ENCODE results near the gene SEC11A.
"Not testable (repeated sequence)": the region's sequence is repeated elsewhere in the genome, so short reads cannot be mapped to it uniquely, and the experiment has no call there.

SEC11A gene

GRCh38 chr15:84736375-84736774 lies 20.4 kb upstream of the SEC11A start:
- no peak for DNase-seq

GRCh38 chr15:84735480-84736061 lies 19.6 kb upstream of the SEC11A start:
- not testable (repeated sequence) for DNase-seq

DNA sequence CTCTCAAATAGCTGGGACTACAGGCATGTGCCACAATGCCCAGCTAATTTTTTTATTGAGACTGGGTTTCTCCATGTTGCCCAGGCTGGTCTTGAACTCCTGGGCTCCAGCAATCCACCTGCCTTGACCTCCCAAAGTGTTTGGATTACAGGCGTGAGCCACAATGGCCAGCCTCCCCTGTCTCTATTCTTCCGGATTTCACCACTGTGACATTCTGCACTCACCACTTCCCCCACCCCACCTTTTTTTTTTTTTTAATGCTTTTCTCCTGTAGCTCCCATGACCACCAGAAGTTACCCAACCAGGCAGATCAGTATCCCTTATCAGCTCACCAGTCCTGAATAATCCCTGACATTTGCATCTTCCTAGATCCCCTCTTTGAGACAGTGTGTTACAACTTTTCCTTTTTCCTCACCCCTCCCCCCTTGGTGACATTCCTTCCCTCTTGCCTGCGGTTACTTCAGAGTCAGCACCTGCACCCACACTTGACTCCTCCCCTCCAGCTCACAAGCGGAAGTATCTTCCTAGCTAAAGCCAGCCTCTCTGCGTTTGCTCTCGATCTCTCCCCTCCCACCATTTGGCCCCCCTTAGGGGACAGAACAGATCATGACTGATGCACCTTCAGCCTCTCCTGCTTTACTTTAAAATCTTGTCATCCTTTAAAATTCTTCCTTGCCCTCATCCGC lies 19.0 kb upstream of the SEC11A start:
- DNase-seq, result peak; percentile 44

- DNase-seq, result no peak
Measured at GRCh38 chr15:84731774-84732173, 15.8 kb upstream of the SEC11A start.

DNA sequence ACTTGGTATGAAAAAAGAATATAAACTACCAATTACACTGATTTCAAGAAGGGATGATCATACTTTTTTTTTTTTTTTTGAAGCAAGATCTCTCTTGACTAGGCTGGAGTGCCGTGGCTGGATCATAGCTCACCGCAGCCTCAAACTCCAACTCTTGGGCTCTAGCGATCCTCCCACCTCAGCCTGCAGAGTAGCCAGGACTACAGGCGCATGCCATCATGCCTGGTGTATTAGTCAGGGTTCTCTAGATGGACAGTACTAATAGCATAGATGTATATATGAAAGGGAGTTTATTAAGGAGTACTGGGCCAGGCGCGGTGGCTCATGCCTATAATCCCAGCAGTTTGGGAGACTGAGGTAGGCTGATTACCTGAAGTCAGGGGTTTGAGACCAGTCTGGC lies 11.5 kb upstream of the SEC11A start:
- no peak for DNase-seq

DNA sequence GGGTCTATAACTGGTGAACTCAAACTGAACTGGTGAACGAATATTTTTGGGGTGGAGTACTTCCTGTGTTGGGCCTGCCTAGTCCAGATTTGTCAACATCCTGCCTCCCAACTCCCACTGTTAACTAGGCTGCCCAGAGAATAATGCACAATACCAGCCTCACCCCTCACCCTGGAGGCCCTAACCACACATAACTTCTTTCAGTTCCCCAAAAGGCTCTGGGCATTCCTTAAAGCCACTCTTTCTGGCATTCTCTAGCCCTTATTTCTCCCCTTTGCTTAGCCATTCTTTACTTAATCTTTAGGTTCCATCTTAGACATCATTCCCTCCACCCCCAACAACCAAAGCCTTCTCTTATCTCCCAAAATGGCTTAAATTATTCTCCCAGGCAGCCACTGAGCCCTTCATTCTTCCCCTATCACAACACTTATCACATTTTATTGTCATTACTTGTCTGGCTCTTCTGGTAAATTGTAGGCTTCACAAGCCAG lies 9.1 kb upstream of the SEC11A start:
- no peak for DNase-seq

GRCh38 chr15:84722628-84723027 lies 6.7 kb upstream of the SEC11A start:
- DNase-seq, result no peak

DNA sequence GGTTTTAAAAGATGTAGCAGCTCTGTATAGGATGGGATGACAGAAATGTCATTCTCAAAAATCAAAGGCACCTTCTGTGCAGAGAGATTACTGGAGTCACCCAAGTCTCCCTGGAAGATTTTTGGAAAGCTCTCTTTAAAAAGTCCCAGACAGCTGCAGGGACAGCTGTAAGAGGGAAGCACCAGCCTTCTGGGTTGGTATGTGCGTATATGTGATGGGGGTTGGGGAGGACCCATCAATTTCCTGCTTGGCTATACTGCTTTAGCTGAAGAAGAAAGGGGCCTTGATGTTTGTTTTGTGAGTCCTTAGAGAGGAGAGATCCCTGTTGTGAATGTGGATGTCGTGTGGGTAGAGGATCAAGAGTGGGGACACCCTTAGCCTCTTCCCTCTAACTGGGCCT lies 5.4 kb upstream of the SEC11A start:
- DNase-seq, result no peak

- DNase-seq, result peak; percentile 9
Measured at GRCh38 chr15:84715441-84716035, 401 bp downstream of the SEC11A start.

DNA sequence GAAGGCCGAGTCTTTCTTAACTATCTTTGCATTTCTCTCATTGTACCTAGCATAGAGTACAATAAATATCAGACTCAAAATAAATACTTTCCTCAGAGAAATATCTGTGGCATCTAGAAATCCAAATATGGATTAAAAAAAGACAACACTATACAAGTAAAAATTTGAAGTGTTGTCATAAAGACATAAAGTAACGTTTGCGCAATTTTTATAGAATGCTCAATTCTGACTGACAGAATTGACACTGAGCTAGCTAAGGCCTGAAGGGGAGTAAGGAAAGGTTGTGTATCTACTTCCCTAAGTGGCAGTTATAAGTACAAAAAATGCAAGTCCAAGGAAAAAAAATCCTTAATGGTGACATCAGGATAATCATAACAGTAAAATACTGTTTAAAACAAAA lies 1.1 kb downstream of the SEC11A start:
- no peak for DNase-seq

DNA sequence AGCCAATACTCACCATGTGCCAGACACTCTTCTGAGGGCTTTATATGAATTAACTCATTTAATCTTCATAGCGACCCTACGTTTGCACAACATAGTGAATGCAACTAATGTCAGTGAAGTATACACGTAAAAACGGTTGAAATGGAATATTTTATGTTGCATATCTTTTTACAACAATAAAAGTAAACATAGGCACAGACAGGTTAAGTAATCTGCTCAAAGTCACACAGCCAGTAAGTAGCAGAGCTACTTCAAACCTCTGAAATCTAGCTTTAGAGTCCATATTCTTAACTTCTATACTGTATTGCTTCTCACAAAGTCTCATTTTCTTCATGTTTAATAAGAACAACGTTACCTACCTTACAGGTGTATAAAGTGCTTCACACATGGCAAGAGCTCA lies 1.6 kb downstream of the SEC11A start:
- DNase-seq, result no peak

DNA sequence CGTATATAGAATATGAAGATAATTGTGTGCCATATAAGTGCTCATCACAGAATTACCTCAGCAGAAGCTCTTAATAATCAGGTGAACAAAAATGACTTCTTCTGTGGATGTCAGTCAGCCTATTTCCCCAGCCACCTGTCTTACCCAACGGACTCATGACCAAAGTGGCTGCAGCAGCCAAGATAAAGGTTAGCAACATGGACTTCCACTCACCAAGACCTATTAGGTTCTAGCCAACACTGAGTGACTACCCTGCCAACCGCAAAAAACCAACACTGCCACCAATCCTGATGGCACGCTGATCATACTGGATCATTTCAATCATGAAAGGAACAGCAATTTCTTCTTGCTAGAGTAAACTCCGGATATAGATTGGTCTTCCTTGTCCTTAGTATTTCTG lies 12.1 kb downstream of the SEC11A start:
- no peak for DNase-seq

DNA sequence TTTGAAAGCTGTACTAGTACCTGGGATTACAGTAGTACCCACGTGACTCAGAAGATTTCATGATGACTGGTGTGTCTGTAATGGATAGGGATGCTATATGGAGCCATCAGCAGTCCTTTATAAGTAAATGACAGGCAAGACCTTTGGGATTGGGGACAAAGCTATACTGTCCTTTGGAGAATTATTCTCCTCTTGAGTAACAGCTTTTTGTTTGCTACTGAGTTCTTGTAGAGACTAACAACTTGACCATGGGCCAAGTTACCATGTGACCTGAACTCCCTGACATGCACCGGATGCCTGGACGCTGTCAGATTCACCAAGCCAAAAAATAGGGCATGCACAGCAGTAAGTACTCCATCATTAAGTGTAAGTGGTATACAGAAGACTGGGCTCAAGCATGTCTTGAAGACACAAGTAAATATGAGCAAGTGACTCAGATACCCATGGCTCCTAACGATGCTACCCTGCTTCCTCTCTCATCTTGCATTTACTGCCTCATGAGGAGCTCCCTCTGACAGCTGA lies 12.9 kb downstream of the SEC11A start:
- no peak for DNase-seq

- no peak for DNase-seq
Measured at GRCh38 chr15:84699538-84700191, 16.3 kb downstream of the SEC11A start.

- no peak for DNase-seq
Measured at GRCh38 chr15:84697236-84697990, 18.5 kb downstream of the SEC11A start.

GRCh38 chr15:84696757-84697156 lies 19.2 kb downstream of the SEC11A start:
- DNase-seq, result no peak

GRCh38 chr15:84690342-84690741 lies 25.6 kb downstream of the SEC11A start:
- DNase-seq, result no peak

DNA sequence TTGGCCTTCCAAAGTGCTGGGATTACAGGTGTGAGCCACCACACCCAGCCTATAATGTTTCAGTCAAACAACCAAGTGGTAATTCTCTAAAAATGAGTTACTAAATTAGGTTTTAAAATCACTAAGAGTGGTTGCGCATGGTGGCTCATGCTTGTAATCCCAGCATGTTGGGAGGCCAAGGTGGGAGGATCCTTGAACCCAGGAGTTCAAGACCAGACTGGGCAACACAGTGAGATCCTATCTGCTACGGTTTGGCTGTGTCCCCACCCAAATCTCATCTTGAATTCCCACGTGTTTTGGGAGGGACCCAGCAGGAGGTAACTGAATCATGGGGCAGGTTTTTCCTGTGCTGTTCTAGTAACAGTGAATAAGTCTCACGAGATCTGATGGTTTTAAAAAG lies 26.1 kb downstream of the SEC11A start:
- no peak for DNase-seq

DNA sequence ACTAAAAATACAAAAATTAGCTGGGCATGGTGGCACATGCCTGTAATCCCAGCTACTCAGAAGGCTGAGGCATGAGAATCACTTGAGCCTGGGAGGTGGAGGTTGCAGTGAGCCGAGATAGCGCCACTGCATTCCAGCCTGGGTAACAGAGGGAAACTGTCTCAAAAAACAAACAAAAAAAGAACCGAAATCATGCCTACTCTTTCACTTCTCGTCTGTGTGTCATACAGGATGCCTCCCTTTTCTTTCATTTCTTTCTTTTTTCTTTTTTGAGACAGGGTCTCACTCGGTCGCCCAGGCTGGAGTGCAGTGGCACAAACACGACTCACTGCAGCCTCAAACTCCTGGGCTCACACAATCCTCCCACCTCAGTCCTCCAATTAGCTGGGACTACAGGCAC lies 29.5 kb downstream of the SEC11A start:
- not testable (repeated sequence) for DNase-seq

GRCh38 chr15:84685304-84685703 lies 30.6 kb downstream of the SEC11A start:
- no peak for DNase-seq

DNA sequence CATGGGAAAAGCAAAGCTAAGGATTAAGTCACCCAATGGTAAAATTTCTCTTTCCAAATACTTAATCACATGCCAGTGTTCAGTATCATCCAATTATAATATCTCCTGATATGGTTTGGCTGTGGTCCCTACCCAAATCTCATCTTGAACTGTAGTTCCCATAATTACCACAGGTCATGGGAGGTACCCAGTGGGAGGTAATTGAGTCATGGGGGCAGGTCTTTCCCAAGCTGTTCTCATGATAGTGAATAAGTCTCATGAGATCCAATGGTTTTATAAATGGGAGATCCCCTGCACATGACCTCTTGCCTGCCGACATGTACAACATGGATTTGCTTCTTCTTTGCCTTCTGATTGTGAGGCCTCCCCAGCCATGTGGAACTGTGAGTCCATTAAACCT lies 31.8 kb downstream of the SEC11A start:
- DNase-seq, result no peak

- no peak for DNase-seq
Measured at GRCh38 chr15:84681831-84682230, 34.1 kb downstream of the SEC11A start.

DNA sequence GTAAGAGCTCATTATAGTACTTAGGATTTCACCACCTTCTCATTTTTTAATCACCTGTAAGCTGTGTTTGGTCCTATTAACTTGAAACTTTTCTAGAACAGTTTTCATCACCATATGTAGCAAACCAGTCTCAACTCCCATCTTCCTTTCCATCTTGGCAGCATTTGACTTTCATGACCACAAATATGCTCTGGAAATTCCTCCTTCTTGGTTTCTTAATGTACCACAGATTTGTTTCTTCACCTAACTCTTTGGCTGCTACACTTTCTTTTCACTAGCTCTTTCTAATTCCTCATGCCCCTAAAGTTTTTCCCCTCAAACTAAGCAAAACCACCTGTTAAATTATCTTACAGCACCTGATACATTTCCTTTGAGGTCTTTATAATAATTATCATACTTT lies 44.7 kb downstream of the SEC11A start:
- no peak for DNase-seq

Measured in NCI-H510A treated with DMSO at 0.1 percent for 48 hours (cell line).